Stimulated activated CD4-positive, alpha-beta T cell treated with anti-CD3 and anti-CD28 coated beads, Interleukin-15, amount 100 ng/mL, for 24 hours (primary cell): ENCODE measurements around the gene FBLN5.
"Not testable (repeated sequence)": the region's sequence is repeated elsewhere in the genome, so short reads cannot be mapped to it uniquely, and the experiment has no call there.

Experiments used
- DNase-seq: peaks from one replicate; pipeline ENCODE4 v3.0.0-alpha.2; 2020

Gene FBLN5

DNA sequence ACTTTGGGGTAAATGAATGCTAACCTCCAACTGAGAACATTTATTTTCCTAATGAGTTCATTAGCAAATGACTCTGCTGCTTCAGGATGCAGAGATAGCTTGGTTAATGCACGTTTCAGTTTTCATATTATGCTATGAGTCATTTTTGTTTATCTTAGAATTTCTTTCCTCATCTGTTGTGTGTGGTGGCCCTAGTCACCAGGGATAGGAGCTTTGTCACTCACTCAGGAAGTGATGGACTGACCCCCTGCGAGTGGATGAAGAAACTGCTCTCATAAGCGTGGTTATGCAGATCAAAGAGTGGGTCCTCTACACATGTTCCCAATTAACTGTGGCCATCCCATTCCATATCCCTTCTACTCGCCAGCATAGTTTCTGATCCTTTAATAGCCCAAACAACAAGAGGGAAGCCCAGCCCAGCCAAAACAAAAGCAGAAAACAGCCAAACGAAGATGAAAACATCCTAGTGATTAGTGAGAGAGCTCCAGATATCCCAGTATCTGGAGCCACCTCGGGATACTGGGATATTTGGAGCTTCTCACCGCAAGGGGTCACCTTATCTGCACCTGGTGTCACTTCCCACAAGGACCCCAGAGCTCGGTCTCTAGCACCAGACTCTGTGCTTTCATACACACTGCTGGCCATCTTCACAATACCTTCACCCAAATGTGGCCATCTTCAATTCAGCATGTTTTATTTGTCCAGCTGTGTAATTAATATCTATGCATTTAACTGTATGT, 88.8 kb downstream of the FBLN5 start:
- no peak for DNase-seq

- no peak for DNase-seq
Observed at GRCh38 chr14:91857614-91858013, 89.9 kb downstream of the FBLN5 start.

DNA sequence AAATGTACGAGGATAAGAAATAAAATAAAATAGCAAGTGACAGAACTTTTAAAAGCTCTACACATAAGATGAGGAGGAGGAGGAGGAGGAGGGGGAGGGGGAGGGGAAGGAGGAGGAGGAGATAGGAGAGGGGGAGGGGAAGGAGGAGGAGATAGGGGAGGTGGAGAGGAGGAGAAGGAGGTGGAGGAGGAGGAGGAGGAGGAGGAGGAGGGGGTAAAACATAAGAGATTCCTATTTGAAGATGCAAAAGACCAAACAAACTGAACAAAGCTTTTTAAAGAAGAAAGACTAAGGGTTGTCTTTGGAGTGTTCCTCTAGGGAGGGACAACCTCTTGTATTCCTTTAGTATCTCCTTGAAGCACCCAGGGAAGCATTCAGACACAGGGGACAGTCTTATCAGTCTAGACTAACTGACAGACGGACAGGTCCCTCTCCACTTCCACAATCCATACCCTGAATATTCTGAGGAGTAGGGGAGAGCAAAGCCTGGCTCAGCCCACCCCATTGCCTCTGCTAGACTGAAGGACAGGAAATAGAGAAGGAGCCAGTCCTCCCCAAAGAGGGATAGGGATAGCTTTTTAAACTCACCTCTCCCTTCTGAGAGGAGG, 93.1 kb downstream of the FBLN5 start:
- DNase-seq, result no peak

DNA sequence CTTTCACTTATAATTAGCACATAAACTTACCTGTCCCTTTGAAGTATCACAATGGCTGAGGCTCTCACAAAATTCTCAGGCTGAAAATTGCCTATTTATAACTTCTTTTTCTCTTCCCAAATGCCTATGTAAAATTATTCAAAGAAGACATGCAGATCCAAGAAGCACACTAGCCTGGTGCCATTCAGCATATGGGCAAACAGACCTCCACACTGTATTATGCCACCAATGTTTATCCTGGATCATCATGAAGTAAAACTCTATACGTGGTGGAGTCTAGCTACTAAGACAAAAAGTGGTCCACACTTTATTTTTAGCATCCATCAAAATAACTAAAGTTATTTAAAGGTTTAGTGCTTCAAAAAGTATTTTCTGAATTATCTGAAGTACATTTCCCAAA, 95.9 kb downstream of the FBLN5 start:
- DNase-seq, result no peak

- no peak for DNase-seq
Observed at GRCh38 chr14:91848504-91849001, 98.9 kb downstream of the FBLN5 start.

DNA sequence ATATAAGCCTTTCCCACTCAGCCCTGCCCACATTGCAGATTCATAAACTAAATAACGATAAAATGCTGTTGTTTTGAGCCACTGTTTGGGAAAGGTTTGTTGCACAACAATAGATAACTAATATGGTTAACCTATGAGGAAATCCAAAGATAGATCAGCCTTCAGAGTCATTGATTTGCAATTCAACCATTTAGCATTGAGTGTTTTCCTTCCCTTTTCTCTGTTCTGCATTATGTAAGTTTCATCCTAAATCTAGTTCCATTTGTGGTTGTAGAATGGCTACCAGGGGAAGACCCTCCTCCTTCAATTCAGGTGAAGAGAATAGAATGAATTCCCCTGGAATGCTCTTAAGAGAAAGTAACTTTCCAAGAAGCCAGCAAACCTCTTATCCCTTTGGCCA, 99.8 kb downstream of the FBLN5 start:
- no peak for DNase-seq

- no peak for DNase-seq
Observed at GRCh38 chr14:91845652-91846051, 101.8 kb downstream of the FBLN5 start.

- not testable (repeated sequence) for DNase-seq
Observed at GRCh38 chr14:91845056-91845455, 102.4 kb downstream of the FBLN5 start.

DNA sequence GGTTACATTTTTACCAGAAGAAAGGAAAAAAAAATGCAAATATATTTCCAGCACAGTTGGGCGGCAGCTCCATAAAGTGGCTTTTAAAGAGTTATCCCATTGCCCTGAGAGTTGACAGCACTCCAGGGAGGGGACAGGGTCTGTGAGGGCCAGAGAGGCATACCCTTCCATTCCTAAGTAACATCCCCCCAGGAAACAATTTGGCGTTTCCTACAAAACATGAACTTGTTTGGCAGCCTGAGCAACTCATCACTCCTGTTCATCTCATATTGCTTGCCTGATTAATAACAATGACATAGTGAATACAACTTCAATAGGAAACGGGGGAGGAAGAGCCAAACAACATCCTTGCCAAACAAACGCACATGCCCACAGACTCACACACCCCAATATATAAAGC, 103.5 kb downstream of the FBLN5 start:
- DNase-seq, result no peak

DNA sequence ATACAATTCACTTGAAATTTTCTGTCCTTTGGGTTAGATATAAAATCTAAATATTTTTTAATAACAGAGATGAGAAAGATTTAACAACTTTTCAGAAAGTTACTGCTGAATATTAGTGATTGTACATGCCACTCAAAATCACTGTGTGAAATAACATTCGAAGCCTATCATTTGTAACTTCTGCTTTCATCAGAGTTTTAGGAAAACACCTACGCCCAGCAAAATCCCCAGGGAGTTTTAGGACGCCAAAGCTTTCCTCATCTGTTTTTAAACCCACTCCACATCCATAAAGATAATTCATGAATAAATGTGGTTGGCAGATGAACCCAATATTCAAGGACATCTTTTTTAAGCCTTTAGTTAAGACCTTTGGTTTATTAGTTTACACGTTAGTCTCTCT, 104.1 kb downstream of the FBLN5 start:
- no peak for DNase-seq

GRCh38 chr14:91841065-91841464, 106.4 kb downstream of the FBLN5 start:
- DNase-seq, result no peak

GRCh38 chr14:91839749-91840148, 107.7 kb downstream of the FBLN5 start:
- DNase-seq, result no peak

- no peak for DNase-seq
Observed at GRCh38 chr14:91837076-91837475, 110.4 kb downstream of the FBLN5 start.

DNA sequence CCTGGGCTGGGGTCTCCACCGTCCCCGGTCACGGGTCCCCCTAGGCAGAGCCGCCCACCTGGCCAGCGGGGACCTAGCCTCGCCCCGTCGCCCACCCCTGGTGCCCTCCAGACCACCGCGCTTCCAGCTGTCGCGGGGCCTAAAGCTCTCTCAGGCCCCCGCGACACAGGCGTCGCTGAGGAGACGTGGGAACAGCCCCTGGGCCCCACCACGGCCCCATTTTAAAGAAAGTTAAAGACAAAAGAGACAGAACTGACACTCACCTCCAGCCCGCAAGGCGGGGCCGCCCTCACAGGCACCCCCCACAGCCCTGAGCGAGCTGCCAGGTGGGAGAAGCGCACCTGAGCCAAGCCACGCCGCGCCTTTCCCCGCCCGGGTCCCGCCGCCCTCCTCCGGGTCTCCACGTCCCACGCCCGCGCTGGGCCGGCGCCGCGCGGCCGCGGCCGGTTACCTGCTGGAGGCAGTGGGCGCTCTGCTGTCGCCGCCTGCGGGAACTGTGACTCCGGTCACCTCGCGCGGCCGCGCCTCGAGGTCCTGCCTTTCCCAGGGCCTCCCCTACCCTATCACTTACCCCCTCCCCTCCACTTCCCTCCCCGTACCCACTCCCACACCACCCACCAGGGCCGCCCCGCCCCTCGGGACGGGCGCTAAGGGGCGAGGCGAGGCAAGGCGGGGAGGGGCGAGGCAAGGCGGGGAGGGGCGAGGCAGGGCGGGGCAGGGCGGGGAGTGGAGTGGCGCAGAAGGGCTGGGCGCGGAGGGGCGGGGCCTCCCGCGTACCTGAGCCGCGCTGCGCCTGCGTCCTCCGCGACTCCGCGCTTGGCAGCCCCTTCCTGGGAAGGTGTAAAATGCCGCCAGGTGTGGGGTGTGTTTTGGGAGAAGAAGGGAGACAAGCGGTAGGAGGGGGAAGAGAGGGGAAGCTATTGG, 111.3 kb downstream of the FBLN5 start:
- peak; percentile 92 for DNase-seq

DNA sequence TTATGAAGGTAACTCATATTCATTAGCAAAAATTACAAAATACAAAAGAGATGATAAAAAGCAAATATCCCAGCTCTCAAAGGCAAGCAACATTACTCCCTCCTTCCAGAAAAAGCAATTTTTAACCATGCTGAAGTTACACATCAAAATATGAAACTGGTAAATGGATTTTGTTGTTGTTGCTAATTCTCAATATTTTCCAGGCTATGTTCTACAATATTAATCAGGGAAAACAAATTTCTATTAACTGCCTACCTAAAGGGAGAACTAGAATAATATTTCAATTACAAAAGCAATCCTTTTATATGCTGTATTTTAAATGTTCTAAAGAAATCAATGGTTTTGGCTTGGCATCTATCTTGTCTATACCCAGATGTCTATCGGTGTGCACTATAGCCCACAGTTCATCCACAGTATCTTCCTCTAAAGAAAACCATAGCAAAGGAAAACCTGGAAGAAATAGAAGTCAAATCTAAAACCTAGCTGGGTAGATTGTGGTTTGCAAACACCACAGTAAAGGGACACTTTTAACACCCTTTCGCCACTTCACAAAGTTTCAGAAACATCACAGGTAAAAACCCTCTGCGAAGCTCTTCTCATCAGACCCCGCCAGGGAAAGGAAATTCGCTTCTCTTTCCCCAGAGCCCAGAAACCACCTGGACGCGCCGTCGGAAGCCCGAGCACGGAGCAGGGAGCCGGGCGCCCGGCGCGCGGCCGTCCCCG, 112.1 kb downstream of the FBLN5 start:
- peak; percentile 43 for DNase-seq

DNA sequence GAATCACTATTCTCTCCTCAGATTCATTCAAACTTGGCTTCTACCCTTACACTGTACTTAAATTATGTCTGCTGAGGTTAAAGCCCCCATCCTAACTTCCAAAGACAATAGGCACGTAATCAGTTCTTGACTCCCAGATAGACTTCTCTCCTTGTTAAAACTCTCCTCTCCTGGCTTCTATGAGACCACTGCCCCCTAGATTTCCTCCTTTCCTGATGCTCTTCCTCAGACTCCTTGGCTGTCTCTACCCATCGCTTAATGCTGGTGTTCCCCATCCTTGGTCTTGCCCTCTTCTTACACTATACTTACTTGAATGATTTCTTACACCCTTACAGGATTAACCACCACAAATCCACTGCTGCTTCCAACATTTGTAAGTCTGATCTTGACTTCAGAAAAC, 112.9 kb downstream of the FBLN5 start:
- DNase-seq, result no peak

- no peak for DNase-seq
Observed at GRCh38 chr14:91831337-91831736, 116.2 kb downstream of the FBLN5 start.

GRCh38 chr14:91830777-91831176, 116.7 kb downstream of the FBLN5 start:
- DNase-seq, result no peak

GRCh38 chr14:91829511-91829910, 118.0 kb downstream of the FBLN5 start:
- DNase-seq, result no peak

- DNase-seq, result no peak
Observed at GRCh38 chr14:91827746-91828145, 119.7 kb downstream of the FBLN5 start.
